ENCODE measurements around the gene ARHGEF28.

ARHGEF28 gene

GRCh38 chr5:73654819-73655318 is 28.9 kb downstream of the ARHGEF28 start:
- H3K4me3 ChIP-seq, result no peak overlapping the region
- TF ChIP-seq CTCF (IDR thresholded peaks at IDR 0.05), result no peak
- no peak for DNase-seq (ENCODE audit: low spot score)
- H3K27ac ChIP-seq, result peak overlapping the region; percentile 16 to 66

GRCh38 chr5:73655521-73656160 is 29.6 kb downstream of the ARHGEF28 start:
- Histone ChIP-seq H3K4me3 (peak overlapping the region; percentile 2), H3K27ac (peak overlapping the region; percentile 16 to 66)
- DNase-seq (ENCODE audit: low spot score), result no peak
- TF ChIP-seq CTCF (IDR thresholded peaks at IDR 0.05), result no peak

GRCh38 chr5:73661753-73662152 is 35.8 kb downstream of the ARHGEF28 start:
- no peak overlapping the region for H3K27ac ChIP-seq
- DNase-seq (ENCODE audit: low spot score), result no peak
- TF ChIP-seq CTCF (IDR thresholded peaks at IDR 0.05), result no peak
- no peak overlapping the region for H3K4me3 ChIP-seq

- Histone ChIP-seq H3K27ac (no peak overlapping the region), H3K4me3 (no peak overlapping the region)
- no peak for DNase-seq (ENCODE audit: low spot score)
- TF ChIP-seq CTCF (IDR thresholded peaks at IDR 0.05), result no peak
These were observed 37.3 kb downstream of the ARHGEF28 start for GRCh38 chr5:73663161-73663859.

- H3K4me3 ChIP-seq, result no peak overlapping the region
- no peak overlapping the region for H3K27ac ChIP-seq
- TF ChIP-seq CTCF (IDR thresholded peaks at IDR 0.05), result no peak
- DNase-seq (ENCODE audit: low spot score), result no peak
These were observed 37.9 kb downstream of the ARHGEF28 start for GRCh38 chr5:73663860-73664240.

GRCh38 chr5:73664796-73665195 is 38.8 kb downstream of the ARHGEF28 start:
- Histone ChIP-seq H3K4me3 (no peak overlapping the region), H3K27ac (no peak overlapping the region)
- DNase-seq (ENCODE audit: low spot score), result no peak
- TF ChIP-seq CTCF (IDR thresholded peaks at IDR 0.05), result no peak

- DNase-seq (ENCODE audit: low spot score), result no peak
These were observed 40.9 kb downstream of the ARHGEF28 start for GRCh38 chr5:73666891-73667290.

More at GRCh38 chr5:73666891-73667290, 40.9 kb downstream of the ARHGEF28 start:
- no peak overlapping the region for H3K4me3 ChIP-seq
- no peak for TF ChIP-seq CTCF (IDR thresholded peaks at IDR 0.05)
- no peak overlapping the region for H3K27ac ChIP-seq

All from coronary artery (tissue), 2 donors.